Measurements from ENCODE around the gene ARHGAP23.

Gene ARHGAP23

GRCh38 chr17:38452719-38453118 lies 24.5 kb downstream of the ARHGAP23 start:
- Histone ChIP-seq H3K79me2 (ENCODE audit: insufficient read depth, low read length) (no peaks in the 10 kb centered on the region), H2AFZ (ENCODE audit: low read depth, low read length, severe bottlenecking) (no peak overlapping the region)

DNA sequence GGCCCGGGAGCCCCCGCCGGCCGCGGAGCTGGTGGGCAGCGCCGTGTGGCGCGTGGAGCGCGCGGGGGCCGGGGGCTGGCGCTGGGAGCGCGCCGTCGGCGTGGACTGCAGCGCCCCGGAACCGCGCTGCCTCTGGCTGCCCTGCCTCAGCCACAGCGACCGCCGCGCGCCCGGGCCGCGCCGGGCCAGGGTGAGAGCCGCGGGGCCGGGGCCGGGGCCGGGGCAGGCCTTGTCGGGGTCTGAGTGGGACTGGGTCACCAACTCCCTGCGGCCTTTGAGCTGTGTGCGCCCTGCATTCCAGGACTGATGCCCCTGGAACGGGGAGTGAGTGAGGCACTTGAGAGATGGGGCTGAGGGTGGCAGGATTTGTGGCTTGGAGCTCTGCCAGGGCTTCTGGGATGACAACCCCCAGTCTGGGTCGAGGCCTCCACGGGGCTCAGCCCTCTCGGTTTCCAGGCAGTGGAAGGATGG lies 25.7 kb downstream of the ARHGAP23 start:
- Histone ChIP-seq H3K4me3 (ENCODE audit: insufficient read depth, low read length, poor library complexity, severe bottlenecking) (no peak overlapping the region), H3K9me3 (ENCODE audit: insufficient read depth, low read length) (no peaks in the 10 kb centered on the region), H4K20me1 (ENCODE audit: low read depth, low read length) (no peaks in the 10 kb centered on the region), H3K36me3 (ENCODE audit: low read length) (no peaks in the 10 kb centered on the region), H3K9ac (ENCODE audit: low read length) (no peak overlapping the region), H2AFZ (ENCODE audit: low read depth, low read length, severe bottlenecking) (no peak overlapping the region), H3K27ac (ENCODE audit: low read depth, low read length) (no peak overlapping the region), H3K4me2 (ENCODE audit: low read depth, low read length, poor library complexity, severe bottlenecking) (no peak overlapping the region), H3F3A (ENCODE audit: insufficient read depth) (no peaks in the 10 kb centered on the region), H3K27me3 (ENCODE audit: low read length) (no peaks in the 10 kb centered on the region), H3K79me2 (ENCODE audit: insufficient read depth, low read length) (no peaks in the 10 kb centered on the region), H3K9me2 (replicated peaks; ENCODE audit: insufficient read depth, low read length) (no peaks in the 10 kb centered on the region)
- TF ChIP-seq EZH2phosphoT487 (conservative IDR thresholded peaks at IDR 0.05; ENCODE audit: low read length) (no peak), CTCF (IDR thresholded peaks at IDR 0.05; ENCODE audit: insufficient read depth, low read length, poor library complexity, severe bottlenecking) (no peak)

More at GRCh38 chr17:38452719-38453118, 24.5 kb downstream of the ARHGAP23 start:
- H3K9me3 ChIP-seq (ENCODE audit: insufficient read depth, low read length) = no peaks in the 10 kb centered on the region
- TF ChIP-seq EZH2phosphoT487 (conservative IDR thresholded peaks at IDR 0.05; ENCODE audit: low read length) (no peak), CTCF (IDR thresholded peaks at IDR 0.05; ENCODE audit: insufficient read depth, low read length, poor library complexity, severe bottlenecking) (no peak)
- H3K4me3 ChIP-seq (ENCODE audit: insufficient read depth, low read length, poor library complexity, severe bottlenecking) = no peak overlapping the region
- H3K9me2 ChIP-seq (replicated peaks; ENCODE audit: insufficient read depth, low read length) = no peaks in the 10 kb centered on the region
- H3F3A ChIP-seq (ENCODE audit: insufficient read depth) = no peaks in the 10 kb centered on the region
- H4K20me1 ChIP-seq (ENCODE audit: low read depth, low read length) = no peaks in the 10 kb centered on the region
- H3K36me3 ChIP-seq (ENCODE audit: low read length) = no peaks in the 10 kb centered on the region
- H3K4me2 ChIP-seq (ENCODE audit: low read depth, low read length, poor library complexity, severe bottlenecking) = no peak overlapping the region
- H3K27ac ChIP-seq (ENCODE audit: low read depth, low read length) = no peak overlapping the region
- H3K27me3 ChIP-seq (ENCODE audit: low read length) = no peaks in the 10 kb centered on the region
- H3K9ac ChIP-seq (ENCODE audit: low read length) = no peak overlapping the region

GRCh38 chr17:38454532-38454931 lies 26.3 kb downstream of the ARHGAP23 start:
- H3K9me3 ChIP-seq (ENCODE audit: insufficient read depth, low read length) = no peaks in the 10 kb centered on the region
- no peak overlapping the region for H3K4me2 ChIP-seq (ENCODE audit: low read depth, low read length, poor library complexity, severe bottlenecking)
- H2AFZ ChIP-seq (ENCODE audit: low read depth, low read length, severe bottlenecking) = no peak overlapping the region
- TF ChIP-seq CTCF (IDR thresholded peaks at IDR 0.05; ENCODE audit: insufficient read depth, low read length, poor library complexity, severe bottlenecking) (no peak), EZH2phosphoT487 (conservative IDR thresholded peaks at IDR 0.05; ENCODE audit: low read length) (no peak)
- no peaks in the 10 kb centered on the region for H4K20me1 ChIP-seq (ENCODE audit: low read depth, low read length)
- H3K36me3 ChIP-seq (ENCODE audit: low read length) = no peaks in the 10 kb centered on the region
- H3K27me3 ChIP-seq (ENCODE audit: low read length) = no peaks in the 10 kb centered on the region
- no peak overlapping the region for H3K4me3 ChIP-seq (ENCODE audit: insufficient read depth, low read length, poor library complexity, severe bottlenecking)
- no peak overlapping the region for H3K9ac ChIP-seq (ENCODE audit: low read length)
- no peaks in the 10 kb centered on the region for H3F3A ChIP-seq (ENCODE audit: insufficient read depth)
- H3K79me2 ChIP-seq (ENCODE audit: insufficient read depth, low read length) = no peaks in the 10 kb centered on the region
- no peak overlapping the region for H3K27ac ChIP-seq (ENCODE audit: low read depth, low read length)
- H3K9me2 ChIP-seq (replicated peaks; ENCODE audit: insufficient read depth, low read length) = no peaks in the 10 kb centered on the region
